Mesodermal cell (in vitro differentiated cells): Measurements from ENCODE around the gene CBR4. TPM values are rescaled to one million over a fixed set of nuclear protein-coding genes. Genes with fewer than 3 reads are reported as not detected.

Experiments used
- H3K27ac ChIP-seq: 2 replicates; pipeline ENCODE4 v1.7.0; 2013; ENCODE audit warnings: mild to moderate bottlenecking, low read depth, low read length, moderate library complexity; ENCODE audit not compliant: severe bottlenecking
- H3K36me3 ChIP-seq: 2 replicates; pipeline ENCODE4 v1.7.1; 2013; ENCODE audit warnings: mild to moderate bottlenecking, low read length, moderate library complexity; ENCODE audit not compliant: control insufficient read depth, insufficient read depth
- H3K4me1 ChIP-seq: one replicate; pipeline ENCODE4 v1.7.1; 2013; ENCODE audit warnings: mild to moderate bottlenecking, low read length; ENCODE audit not compliant: insufficient read depth, control insufficient read depth, poor library complexity, severe bottlenecking
- H3K4me3 ChIP-seq: 2 replicates; pipeline ENCODE4 v1.7.0; 2013; ENCODE audit warnings: low read length, control low read depth, mild to moderate bottlenecking; ENCODE audit not compliant: insufficient read depth, poor library complexity, severe bottlenecking; ENCODE audit errors: extremely low read depth
- H3K9me3 ChIP-seq: 2 replicates; pipeline ENCODE4 v1.7.1; 2013; ENCODE audit warnings: mild to moderate bottlenecking, low read length, moderate library complexity; ENCODE audit not compliant: control insufficient read depth
- WGBS, 2 experiments: methylation state at CpG; one replicate each; pipeline ENCODE4 v1.1.5; 2013; ENCODE audit warnings: missing lambda C conversion rate in 2 of 2; ENCODE audit not compliant: insufficient coverage in 2 of 2; 5-methylcytosine and 5-hydroxymethylcytosine counted together
- polyA plus RNA-seq, 2 experiments: library from polyadenylated mRNA; stranded (reverse); fragments of 50-300 nt; gene quantifications; one replicate each; pipeline ENCODE4 v1.2.3, GENCODE V29; 2013

Gene CBR4
- 17.4 TPM for polyA plus RNA-seq (2013, experiment 1 of 2)
- polyA plus RNA-seq (2013, experiment 2 of 2): 20.1 TPM

GRCh38 chr4:169010125-169011023 lies at the start of gene CBR4:
Gene CBR4 (minus strand): TSS chr4:169010255. CDS start chr4:169010089, 166 bp downstream.
- peak within 1 kb of the TSS; percentile 91 for H3K27ac ChIP-seq
- 1% methylated on average over 33 to 49 of the region's 54 CpGs for WGBS, 2 experiments
- peaks cover 9% of the 10 kb centered on the region for H3K36me3 ChIP-seq
- H3K4me3 ChIP-seq: peak within 1 kb of the TSS; percentile 81
- no peaks in the 10 kb centered on the region for H3K9me3 ChIP-seq
- H3K4me1 ChIP-seq: peaks cover 7% of the 10 kb centered on the region

DNA sequence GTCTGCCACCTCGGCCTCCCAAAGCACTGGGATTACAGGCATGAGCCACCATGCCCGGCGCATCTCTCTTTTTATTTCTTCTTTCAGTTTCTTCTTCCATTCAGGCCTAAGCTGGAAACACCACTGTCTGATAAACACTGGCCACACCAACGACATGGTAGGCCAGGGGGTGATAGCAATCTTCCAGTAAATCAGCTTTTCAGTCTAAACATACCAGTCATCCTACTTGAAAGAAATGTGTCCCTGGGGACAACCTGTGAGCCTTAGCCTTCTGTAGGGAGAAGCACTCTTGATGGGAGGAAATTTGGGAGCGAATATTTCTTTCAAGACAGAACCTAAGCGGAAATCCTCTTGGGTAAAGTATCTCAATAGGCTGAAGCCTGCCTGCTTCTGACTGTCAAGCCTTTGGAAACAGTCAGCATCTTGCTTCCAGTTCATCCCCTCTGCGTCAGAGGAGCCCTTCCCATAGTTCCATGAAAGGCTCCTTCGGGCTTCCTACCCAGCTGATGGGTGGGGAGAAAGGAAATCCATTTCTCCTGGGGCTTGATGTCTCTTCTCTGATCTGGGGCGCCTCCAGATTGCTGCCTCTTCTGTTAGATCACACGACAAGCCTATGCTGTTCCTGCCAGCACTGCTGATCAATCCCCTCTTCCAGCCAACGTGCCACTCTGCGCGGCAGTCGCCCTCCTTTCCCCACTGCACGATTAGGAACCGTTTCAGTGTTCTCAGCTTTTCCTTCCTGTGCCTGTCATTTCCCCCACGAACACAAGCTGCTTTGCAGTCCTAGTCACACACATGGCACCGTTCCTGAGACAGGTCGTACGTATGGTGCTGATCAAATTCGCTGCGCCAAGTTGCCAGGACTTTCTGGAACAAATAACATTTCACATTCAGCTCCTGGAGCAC lies 49.5 kb upstream of the CBR4 start:
- WGBS, 2 experiments: 95% methylated on average over 19 of the region's 22 CpGs

GRCh38 chr4:169058312-169058711 lies 48.3 kb upstream of the CBR4 start:
- Histone ChIP-seq H3K27ac (no peak overlapping the region), H3K4me3 (no peak overlapping the region), H3K36me3 (no peaks in the 10 kb centered on the region), H3K9me3 (no peaks in the 10 kb centered on the region), H3K4me1 (no peaks in the 10 kb centered on the region)
- 96 to 97% methylated on average over 4 to 6 of the region's 7 CpGs for WGBS, 2 experiments

More for the DNA sequence above, 49.5 kb upstream of the CBR4 start:
- Histone ChIP-seq H3K36me3 (no peaks in the 10 kb centered on the region), H3K4me1 (no peaks in the 10 kb centered on the region), H3K9me3 (no peaks in the 10 kb centered on the region), H3K27ac (peak overlapping the region; percentile 49), H3K4me3 (no peak overlapping the region)

DNA sequence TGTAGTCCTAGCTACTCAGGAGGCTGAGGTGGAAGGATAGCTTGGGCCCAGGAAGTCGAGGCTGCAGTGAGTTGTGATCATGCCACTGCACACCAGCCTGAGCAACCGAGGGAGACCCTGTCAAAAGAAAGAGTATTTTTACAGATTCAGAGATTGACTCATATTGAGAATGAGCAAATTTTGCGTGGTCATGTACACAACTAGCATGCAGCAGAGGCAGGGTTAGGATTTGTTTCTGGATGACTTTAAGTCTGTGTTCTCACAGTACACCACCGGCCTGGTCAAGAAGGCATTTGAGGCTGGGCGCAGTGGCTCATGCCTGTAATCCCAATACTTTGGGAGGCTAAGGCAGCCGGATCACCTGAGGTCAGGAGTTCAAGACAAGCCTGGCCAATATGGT lies 44.8 kb upstream of the CBR4 start:
- Histone ChIP-seq H3K9me3 (no peaks in the 10 kb centered on the region), H3K27ac (no peak overlapping the region), H3K36me3 (no peaks in the 10 kb centered on the region), H3K4me1 (no peaks in the 10 kb centered on the region), H3K4me3 (no peak overlapping the region)
- WGBS, 2 experiments: 87 to 89% methylated on average over 6 of the region's 6 CpGs

GRCh38 chr4:169052594-169052945 lies 42.5 kb upstream of the CBR4 start:
- no peak overlapping the region for H3K4me3 ChIP-seq
- H3K9me3 ChIP-seq: no peaks in the 10 kb centered on the region
- H3K27ac ChIP-seq: no peak overlapping the region
- H3K36me3 ChIP-seq: no peaks in the 10 kb centered on the region
- 86 to 92% methylated on average over 1 to 4 of the region's 6 CpGs for WGBS, 2 experiments
- no peaks in the 10 kb centered on the region for H3K4me1 ChIP-seq

DNA sequence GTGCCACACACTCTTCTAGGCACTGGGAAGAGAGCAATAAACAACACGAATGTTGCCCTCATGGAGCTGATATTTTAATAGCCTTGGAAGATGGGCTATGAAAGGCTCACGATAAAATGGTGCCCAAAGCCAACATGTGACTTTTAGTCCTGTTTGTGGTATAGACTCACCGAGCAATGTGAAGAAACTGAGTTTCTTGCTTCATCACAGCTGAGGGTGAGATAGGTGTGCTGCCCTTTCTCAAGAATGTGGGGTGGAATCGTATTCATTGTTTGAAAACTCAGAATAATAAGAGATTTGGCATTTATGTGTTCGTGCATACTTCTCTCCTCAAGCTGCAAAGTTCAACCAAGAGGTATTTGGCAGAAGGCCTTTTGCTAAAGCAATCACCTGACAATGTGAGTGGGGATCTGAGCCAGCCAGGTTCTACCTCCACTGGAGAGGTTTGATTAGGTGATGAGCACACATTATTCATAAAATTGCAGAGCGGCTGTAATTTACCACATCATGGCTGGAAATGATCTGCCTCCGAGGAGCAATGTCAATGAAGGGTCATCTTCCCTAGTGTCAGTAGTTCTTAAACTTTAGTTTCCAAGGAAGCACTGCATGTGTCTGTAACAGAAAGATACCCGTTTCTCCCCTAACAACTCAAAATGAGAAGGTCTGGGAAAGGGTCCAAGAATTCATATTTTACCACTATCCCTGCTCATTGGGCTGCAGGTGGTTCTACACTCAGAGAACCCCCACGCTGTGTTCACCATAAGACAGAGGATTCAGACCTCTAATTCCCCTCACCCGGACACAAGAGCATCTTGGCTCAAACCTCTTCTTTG lies 41.9 kb upstream of the CBR4 start:
- no peak overlapping the region for H3K4me3 ChIP-seq
- no peak overlapping the region for H3K27ac ChIP-seq
- 92 to 99% methylated on average over 7 of the region's 10 CpGs for WGBS, 2 experiments
- no peaks in the 10 kb centered on the region for H3K9me3 ChIP-seq
- no peaks in the 10 kb centered on the region for H3K36me3 ChIP-seq
- H3K4me1 ChIP-seq: no peaks in the 10 kb centered on the region

DNA sequence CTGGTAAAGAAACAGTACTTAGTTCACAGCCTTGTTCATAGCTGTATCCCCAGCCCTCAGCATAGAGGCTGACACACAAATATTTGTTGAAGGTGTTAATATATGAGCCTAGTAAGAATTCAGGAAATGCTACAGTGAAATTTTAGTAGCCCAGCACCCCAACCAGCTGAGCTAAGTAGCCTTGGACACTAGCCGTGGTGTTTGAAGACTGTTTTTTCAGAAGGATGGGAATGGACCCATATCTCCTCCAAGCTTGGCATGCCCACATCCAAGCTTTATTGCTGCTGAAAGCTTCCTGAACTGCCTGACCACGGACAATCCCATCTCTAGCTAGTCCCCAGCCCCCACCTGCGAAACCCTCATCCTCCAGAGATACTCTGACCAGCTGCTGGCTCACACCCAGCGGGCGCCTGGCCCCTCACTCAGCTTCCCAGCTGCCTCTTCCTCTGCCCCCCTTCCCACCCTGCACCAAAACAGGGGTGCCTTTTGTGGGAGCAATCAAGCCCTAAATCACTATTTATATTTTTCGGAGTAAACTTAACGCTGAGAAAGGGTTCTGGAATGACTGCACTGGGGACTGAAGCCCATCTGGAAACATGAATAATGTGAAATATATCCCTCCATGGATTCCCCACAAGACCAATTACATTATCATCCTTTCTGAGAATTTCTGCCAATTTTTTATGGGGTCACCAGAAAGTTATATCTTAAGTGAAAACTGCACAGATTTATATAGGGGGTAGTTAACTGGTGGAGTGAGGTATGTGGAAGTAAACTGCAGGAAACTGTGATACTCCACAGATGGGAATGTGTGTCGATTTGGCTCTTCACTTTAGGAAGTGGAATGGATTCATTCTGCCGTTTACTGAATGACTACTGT lies 41.1 kb upstream of the CBR4 start:
- Histone ChIP-seq H3K9me3 (no peaks in the 10 kb centered on the region), H3K4me3 (no peak overlapping the region), H3K4me1 (no peaks in the 10 kb centered on the region), H3K27ac (no peak overlapping the region), H3K36me3 (no peaks in the 10 kb centered on the region)
- WGBS, 2 experiments: 89 to 95% methylated on average over 7 to 8 of the region's 9 CpGs

- WGBS, 2 experiments: 84 to 90% methylated on average over 6 to 7 of the region's 7 CpGs
- no peak overlapping the region for H3K4me3 ChIP-seq
- no peaks in the 10 kb centered on the region for H3K4me1 ChIP-seq
- H3K9me3 ChIP-seq: no peaks in the 10 kb centered on the region
- H3K27ac ChIP-seq: no peak overlapping the region
- H3K36me3 ChIP-seq: no peaks in the 10 kb centered on the region
Observed at GRCh38 chr4:169050284-169050683, 40.2 kb upstream of the CBR4 start.

DNA sequence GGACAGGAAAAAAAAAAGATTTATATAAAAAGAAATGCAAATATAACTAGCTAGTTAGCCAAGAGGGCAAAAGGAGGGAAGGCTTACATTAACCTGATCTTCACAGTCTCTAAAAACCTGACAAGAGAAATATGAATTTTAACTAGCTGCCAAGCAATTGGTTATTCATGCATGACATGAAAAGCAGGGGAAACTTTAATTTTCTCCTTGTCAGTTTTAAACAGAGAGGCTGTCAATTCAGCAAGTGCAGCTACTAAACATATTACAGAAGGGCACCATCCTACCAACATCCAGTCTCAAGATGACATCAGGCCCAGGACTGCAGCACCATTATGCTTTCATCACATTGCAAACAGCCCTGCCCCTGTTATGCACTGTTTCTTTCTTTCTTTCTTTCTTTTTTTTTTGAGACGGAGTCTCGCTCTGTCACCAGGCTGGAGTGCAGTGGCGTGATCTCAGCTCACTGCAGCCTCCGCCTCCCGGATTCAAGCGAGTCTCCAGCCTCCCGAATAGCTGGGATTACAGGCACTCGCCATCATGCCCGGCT lies 38.9 kb upstream of the CBR4 start:
- Histone ChIP-seq H3K4me3 (no peak overlapping the region), H3K36me3 (no peaks in the 10 kb centered on the region), H3K4me1 (no peaks in the 10 kb centered on the region), H3K9me3 (no peaks in the 10 kb centered on the region), H3K27ac (no peak overlapping the region)
- 92 to 94% methylated on average over 9 of the region's 9 CpGs for WGBS, 2 experiments
